Right ventricle myocardium inferior (tissue), 1 donor: ENCODE results near the gene MKRN2OS. TPM values are rescaled to one million over a fixed set of nuclear protein-coding genes. Genes with fewer than 3 reads are reported as not detected.

Experiments
- ATAC-seq: fragments of 200-7000 bp; cut with Tn5 transposase; one replicate; pipeline ENCODE4 v1.9.1; 2020; ENCODE audit warnings: mild to moderate bottlenecking, moderate library complexity
- DNase-seq: peaks from one replicate; pipeline ENCODE4 v3.0.0; 2021; ENCODE audit errors: missing footprints
- intact Hi-C: fragments of 100-400 bp; cut with DNase I; formaldehyde crosslinking; loops from one replicate; pipeline ENCODE4 v1.11.0; 2022
- total RNA-seq: library from RNA; stranded (reverse); fragmentation: NEBNext Ultra II Directional; extraction: Animal tissue kit (Norgen Biotek cat#: 25700); gene quantifications from one replicate; pipeline ENCODE4 v1.2.1, GENCODE V29; 2021
- donor health status: DM: no; HTN: yes; CAD: no; lungs with severe emphysema.

The MKRN2OS gene
- total RNA-seq, 1 donor from 2014 or later: not detected

DNA sequence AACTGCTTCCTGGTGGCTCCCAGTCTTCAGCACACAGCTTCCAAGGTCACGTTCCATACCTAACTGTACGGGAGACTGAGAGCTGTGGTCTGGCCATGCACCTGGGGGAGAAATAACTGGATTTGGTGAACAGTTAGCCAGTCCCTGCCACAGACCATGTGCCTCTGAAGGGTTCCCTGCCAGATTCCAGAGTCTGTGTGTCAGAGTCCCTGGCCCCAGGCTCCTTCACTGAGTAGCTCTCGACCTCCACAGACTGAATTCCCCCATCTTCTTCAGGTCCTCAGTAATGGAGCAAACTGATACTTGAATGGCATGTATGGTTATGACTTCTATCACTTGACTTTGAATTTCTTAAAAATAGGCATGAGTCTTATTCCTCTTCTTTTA lies 17.5 kb downstream of the MKRN2OS start:
- intact Hi-C loops: no loop called here
- DNase-seq (no peak), ATAC-seq (no peak)

DNA sequence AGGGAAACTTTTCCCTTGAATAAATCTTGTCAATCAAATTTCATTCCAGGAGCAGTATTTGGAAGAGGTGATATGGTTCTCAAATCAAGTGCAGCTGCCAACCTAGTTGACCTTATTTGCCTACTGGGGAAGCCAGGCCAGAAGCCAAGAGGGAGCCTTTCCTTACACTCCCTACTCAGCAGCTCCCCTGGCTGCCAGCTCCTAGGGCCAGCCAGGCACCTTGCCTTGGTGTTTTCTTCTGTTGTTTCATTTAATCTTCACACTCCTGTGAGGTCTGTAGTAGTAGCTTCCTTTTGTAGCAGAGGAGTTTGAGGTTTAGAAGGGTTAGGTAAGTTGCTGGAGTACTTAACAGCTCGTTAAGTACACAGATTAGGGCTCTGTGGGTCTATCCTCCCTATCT lies 22.6 kb downstream of the MKRN2OS start:
- no peak for DNase-seq
- intact Hi-C loops: loop anchor here (5.0 kb wide), 1 partner anchor 35 kb away; the partner anchor contains the start of gene MKRN2
- peak; percentile 84 for ATAC-seq

DNA sequence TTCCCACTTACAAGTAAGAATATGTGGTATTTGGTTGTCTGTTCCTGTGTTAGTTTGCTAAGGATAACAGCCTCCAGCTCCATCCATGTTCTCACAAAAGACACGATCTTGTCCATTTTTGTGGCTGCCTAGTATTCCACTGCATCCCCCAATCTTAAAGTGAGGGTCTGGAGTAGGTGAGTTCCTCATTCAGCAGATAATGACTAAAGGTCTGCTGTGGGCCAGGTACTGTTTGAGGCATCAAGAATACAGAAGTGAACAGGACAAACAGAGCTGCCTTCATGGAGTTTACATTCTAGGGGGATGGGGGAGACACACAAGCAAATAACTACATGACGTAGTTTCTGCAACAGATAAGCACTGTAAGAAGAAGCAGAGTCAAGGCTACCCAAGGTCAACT lies 24.3 kb downstream of the MKRN2OS start:
- intact Hi-C loops: loop anchor here (5.0 kb wide), 1 partner anchor 36 kb away; the partner anchor contains the start of gene MKRN2
- no peak for DNase-seq
- no peak for ATAC-seq

DNA sequence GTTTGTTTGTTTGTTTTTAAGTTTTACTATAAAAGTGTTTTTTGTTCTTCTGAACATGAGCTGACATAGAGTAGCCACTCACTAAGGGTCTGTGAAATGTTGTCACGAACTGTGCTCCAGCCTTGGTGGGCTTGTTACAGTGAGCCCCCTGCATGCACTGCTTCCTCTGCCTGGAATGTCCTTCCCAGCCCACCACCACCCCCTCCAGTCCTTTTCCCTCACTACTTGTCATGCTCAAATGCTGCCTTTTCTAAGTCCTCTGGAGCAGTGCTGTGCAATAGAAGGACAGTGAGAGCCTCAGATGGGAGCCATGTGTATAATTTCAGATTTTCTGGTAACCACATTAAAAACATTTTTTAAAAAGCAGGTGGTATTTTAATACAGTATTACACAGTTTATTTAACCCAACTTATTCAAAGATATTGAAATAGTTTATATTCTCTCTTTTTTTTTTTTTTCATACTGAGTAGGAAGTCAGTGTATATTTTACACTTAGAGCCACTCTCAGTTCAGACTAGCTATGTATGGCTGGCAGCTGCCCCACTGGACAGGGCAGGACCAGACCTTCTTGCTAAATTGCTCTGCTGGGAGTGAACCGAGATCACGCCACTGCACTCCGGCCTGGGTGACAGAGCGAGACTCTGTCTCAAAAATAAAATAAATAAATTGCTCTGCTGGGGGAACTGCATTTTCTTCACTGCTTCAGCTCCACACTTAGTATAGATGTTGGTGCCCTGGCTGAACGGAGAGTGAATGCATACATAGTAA lies 26.9 kb downstream of the MKRN2OS start:
- no peak for DNase-seq
- no peak for ATAC-seq

DNA sequence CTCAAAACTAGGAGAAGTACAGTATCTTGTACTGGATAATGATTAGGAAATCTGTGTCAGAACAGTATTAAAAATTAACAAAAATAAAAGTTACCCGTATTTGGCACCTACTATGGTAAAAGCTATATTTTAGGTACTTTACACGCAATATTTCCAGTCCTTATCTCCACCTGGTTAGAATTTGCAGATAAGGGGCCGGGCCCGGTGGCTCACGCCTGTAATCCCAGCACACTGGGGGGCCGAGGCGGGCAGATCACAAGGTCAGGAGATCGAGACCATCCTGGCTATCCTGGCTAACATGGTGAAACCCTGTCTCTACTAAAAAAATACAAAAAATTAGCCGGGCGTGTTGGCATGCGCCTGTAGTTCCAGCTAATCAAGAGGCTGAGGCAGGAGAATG lies 28.4 kb downstream of the MKRN2OS start:
- intact Hi-C loops: no loop called here
- DNase-seq (no peak), ATAC-seq (no peak)

More for the DNA sequence above, 26.9 kb downstream of the MKRN2OS start:
- intact Hi-C loops: no loop called here

DNA sequence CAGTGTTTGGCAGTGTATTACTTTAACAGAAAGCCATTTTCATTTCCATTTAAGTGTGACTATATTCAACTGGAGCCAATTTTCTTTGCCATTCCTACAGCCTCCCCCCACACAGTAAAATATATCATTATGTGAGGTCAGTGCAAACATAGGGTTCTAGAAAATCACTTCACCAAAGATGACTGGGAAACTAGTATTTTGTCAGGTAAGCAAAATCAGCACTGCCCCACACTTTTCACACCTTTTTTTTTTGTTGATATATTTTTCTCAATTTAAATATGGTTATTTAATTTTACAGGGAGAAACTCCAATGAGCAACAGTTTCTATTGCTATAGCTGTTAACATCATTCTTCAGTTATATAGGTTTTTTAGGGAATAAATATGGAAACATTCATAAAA lies 29.7 kb downstream of the MKRN2OS start:
- intact Hi-C loops: no loop called here
- DNase-seq (no peak), ATAC-seq (no peak)

DNA sequence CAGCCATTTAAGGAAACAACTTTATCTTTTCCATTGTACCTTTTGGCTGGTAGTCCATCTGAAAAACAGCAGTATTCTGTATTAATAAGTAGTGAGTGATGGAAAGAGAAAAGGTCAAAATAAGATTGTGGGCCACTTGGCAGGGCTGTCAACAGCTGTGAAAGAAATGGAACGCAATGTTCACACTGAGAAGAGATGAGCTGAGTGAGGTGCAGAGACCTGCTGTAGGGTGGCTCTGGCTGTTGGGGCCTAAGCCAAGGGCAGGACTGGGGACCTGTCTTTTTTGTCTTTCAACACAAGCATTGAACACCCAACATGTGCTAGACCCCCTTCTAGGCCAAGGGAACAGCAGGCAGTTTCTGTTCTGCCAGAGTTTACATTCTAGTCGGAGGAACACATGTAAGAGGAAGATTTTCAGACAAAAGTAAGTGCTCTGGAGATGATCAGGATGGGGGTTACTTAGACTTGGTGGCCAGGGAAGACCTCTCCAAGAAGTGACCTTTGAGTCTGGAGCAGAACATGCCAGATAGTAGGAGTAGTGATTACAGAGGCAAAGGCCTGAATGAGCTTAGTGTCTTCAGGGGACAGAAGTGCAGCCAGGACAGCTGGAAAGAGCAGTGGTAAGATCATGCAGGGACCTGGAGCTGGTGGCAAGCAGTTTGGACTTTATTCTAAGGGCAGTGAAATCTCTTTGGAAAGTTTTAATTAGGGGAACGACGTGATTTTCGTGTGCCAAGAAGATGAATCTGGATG lies 31.4 kb downstream of the MKRN2OS start:
- intact Hi-C loops: no loop called here
- peak; percentile 92 for ATAC-seq
- no peak for DNase-seq

DNA sequence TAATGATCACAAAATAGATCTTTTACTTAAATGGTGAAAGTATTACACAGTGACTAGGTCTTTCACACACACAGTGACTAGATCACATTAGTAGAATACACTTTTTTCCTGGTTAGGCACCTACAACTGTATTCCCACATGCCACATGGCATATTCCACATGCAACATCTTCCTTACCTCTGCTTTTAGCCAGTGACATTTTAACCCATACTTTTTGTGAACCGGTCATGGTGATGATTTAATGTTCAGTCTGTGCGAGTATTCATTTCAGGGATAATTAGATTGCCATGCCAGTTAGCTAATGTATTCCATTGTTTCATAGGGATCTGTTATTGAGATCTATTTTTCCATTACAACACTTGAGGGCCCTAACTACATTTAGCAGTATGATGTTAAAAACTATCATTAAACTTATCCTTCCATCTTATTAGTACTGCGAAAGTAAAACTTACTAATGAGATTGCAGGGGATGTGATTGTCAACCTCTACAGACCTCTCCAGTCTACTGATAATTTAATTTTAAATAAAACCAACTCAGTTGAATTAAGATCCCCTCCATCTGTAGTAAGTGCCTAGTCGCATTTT lies 32.7 kb downstream of the MKRN2OS start:
- DNase-seq (no peak), ATAC-seq (no peak)
- intact Hi-C loops: no loop called here

DNA sequence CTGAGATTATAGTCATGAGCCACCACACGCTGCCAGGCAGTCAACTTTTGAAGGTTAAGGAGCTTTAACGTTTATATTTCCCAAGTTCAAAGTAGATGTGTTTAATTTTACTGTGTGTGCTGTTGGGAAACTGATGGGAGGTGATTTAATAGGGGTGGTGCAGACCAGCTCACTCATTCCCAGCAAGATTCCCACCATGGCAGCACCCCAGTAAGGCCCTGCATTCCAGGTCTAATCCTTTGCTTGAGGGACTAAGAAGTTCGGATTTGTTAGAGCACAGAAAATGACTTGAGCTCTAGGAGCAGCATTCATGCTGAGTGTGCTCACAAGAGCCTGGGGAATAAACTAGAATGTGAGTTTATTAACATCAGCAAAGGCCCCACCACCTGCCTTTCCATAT lies 35.8 kb downstream of the MKRN2OS start:
- intact Hi-C loops: no loop called here
- DNase-seq (no peak), ATAC-seq (no peak)

DNA sequence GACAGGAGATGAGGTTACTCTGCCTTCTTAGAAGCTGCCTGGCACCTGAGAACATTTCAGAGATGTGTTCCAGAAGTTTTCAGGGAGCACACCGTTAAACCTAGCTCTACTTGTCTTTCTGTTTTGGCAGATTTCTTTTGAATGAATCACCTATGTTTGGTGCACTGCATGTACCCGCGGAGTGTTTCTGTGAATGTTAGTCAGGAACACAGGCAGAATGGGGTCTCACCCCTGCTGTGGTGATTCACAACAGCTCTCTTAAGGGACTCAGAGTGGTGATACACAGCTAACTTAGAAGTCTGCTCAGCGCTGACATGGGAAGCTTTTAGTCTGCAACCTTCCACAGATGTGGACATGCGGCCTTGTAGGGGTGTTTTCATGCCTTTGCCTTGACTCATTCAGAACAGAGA lies 37.0 kb downstream of the MKRN2OS start:
- intact Hi-C loops: no loop called here
- no peak for DNase-seq

DNA sequence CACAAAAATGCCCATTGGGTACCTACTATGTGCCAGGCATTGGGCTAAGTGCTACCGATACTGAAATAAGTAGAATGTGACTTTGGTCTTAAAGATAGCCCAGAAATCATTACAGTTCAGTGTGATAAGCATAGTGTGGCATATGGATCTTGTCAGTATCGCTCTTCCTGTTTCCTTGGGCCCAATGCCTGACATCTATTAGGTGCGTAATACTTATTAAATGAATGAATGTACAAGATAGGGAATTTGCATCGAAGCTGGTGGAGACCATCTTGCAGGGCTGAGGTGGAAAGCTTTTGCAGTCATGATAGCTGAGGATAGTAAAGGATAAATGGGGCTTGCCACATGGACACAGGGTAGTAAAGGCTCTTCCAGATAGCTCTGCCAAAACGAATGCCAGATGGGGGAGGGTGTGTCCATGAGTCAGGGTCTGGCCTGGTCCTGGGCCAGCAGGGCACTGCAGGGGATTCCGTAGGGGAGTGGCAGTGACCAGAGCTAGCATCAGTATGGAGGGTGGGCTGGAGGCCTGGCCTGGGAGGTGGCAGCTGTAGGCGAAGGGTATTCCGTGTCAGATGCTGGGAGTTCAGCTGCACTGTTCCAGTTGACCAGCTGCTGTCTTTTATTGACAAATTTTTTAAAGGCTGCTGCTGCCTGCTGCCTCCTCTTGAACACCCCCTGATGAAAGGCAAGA lies 37.6 kb downstream of the MKRN2OS start:
- DNase-seq: no peak
- intact Hi-C loops: no loop called here

More for the DNA sequence above, 37.0 kb downstream of the MKRN2OS start:
- peak; percentile 58 for ATAC-seq

DNA sequence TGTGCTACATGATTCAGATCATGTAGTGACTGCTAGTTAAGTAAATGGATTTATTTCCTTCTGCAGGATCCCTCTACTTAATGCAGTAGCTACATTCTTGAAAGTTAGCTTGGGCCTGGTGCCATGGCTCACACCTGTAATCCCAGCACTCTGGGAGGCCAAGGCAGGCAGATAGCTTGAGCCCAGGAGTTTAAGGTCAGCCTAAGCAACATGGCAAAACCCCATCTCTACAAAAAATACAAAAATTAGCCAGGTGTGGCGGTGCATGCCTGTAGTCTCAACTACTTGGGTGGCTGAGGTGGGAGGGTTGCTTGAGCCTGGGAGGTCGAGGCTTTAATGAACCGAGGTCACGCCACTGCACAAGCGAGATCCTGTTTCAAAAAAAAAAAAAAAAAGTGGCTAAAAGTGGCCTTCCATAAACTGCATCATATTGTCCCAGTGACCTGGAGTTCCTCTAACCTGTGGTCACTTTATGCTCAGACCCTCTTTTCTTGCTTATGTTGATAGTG lies 39.0 kb downstream of the MKRN2OS start:
- intact Hi-C loops: no loop called here
- no peak for DNase-seq
- no peak for ATAC-seq

More for the DNA sequence above, 37.6 kb downstream of the MKRN2OS start:
- peak; percentile 53 for ATAC-seq

DNA sequence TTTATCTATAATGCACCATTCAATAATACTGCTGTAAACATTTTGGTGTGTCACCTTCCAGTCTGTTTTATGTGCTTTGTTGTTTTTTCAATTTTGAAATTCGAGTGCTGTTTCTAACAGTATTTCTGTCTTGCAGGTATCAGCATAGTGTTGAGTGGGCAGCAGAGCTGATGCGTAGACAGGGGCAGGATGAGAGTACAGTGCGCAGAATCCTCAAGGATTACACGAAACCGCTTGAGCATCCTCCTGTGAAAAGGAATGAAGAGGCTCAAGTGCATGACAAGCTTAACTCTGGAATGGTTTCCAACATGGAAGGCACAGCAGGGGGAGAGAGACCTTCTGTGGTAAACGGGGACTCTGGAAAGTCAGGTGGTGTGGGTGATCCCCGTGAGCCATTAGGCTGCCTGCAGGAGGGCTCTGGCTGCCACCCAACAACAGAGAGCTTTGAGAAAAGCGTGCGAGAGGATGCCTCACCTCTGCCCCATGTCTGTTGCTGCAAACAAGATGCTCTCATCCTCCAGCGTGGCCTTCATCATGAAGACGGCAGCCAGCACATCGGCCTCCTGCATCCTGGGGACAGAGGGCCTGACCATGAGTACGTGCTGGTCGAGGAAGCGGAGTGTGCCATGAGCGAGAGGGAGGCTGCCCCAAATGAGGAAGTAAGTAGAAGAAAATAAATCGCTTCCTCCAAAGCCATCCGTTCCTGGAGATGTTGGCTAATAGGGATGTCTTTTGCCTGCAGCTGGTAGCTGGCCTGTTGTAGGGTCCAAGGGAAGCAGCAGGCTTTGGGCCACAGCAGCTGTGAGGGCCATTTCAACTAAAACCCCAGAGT lies 42.0 kb downstream of the MKRN2OS start:
- no peak for ATAC-seq

DNA sequence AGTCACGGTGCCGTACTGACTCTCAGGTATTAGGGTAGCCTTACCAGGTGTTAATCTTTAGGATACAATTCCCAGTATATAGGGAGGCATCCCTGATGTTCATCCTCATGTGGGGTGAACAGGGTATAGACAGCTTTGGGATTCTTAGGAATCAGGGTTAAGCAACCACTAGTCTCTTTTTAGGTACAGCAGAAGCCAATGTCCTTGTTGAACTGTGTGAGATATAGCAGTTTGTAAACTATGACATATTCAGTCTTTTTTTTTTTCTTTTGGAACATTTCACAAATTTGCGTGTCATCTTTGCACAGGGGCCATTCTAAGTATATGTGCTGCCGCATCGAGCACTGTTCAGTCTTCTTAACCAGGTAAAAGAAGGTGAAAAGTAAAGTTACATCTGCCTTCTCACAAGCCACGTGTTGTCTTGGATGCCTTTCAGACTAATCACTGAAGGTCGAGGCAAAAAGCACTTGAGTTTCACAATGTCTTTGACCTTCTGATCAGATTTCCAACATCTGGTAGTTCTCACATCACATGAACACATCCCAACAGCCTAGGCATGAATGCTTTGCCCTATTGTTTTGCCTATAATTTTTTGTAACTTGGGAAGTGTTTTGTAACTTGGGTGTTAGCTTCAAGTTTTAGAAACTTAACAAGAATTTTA lies 43.8 kb downstream of the MKRN2OS start:
- intact Hi-C loops: no loop called here

More for the DNA sequence above, 42.0 kb downstream of the MKRN2OS start:
- intact Hi-C loops: no loop called here
- DNase-seq: no peak

DNA sequence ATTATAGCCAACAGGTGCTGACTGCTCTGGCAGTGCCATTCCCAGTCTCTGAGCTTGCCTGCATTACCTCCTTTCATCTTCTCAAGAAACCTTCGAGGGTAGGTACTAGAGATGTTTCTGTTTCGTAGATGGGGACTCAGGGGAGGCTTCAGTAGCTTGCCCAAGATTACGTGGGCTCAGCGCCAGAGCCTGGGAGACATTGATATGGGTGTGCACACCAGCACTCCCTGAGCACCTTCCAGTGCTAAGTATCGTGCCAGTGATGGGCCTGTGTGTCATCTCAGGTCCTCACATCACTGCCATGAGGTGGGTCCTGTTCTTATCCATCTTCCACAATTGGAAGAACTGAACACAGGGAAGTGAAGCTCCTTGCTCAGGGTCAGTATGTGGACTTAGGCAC lies 45.8 kb downstream of the MKRN2OS start:
- intact Hi-C loops: no loop called here
- no peak for DNase-seq
- ATAC-seq: no peak

More for the DNA sequence above, 43.8 kb downstream of the MKRN2OS start:
- ATAC-seq (peak; percentile 40), DNase-seq (no peak)

DNA sequence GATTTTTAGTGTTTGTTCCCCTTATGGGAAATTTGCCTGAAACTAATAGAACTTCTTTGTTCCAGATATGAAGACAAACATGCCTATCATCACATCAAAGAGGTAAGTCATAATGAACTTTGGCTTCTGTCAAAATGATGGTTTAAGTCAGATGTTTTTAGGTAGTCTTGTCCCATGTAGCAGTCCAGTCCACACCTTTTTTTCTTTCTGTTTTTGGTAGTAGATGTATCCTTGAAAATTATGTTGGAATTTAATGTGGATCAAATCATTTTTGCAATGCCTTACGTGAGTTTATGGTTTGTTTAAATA lies 48.9 kb downstream of the MKRN2OS start:
- ATAC-seq (no peak), DNase-seq (no peak)
- intact Hi-C loops: no loop called here

DNA sequence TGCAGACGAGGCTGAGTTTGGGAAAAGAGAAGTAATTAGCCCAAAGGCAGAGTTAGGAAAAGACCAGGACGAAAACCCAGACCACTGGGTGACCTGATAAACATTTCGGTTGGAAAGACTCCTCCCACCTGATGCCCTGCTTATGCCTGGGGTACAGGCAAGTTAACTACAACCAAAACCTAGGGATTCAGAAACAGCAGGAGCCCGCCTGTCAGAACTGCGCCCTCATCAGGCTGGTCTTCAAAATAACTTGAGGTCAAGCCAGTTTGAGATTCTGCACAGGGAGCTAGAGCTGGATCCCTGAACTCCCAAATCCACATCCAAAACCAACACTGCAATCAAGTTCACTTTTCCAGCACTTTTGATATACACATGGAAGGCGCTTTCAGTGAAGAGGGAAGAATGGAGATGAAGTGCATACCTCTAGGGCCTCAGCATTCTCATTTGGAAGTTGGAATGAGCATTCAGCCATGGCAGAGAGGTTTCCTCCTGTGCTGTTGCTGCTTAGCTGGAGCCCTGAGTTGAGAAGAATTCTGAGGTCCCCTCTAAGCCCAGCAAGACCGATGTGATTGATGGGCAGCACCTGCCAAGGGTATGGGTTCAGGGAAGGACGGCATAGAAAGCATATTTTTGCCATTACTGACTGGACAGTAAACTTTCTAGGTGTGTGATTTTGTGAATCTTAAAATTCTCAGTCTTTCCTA lies 49.4 kb downstream of the MKRN2OS start:
- DNase-seq (no peak), ATAC-seq (no peak)
- intact Hi-C loops: no loop called here
